GM21825 (cell line): ENCODE data around the gene HOXC13.

Source experiments
- ATAC-seq: cut with Tn5 transposase; IDR thresholded peaks from one replicate; pipeline ENCODE4 v1.9.1; 2021; ENCODE audit warnings: mild to moderate bottlenecking, moderate library complexity; ENCODE audit not compliant: unreplicated experiment

Gene HOXC13

GRCh38 chr12:53993162-53994008 lies 54.8 kb downstream of the HOXC13 start:
- ATAC-seq, result no peak

DNA sequence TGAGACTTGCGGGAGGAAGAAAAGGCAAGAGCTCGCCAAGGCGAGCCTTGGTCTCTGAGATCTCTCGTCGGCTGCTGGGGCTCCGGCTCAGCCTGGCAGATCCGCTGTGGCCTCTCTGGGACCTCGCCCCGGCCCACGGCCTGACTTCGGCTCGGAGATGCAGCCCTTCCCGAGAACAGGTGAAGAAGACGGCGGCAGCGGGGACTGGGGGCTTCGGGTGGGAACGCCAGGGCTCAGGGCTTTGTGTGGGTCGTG lies 55.3 kb downstream of the HOXC13 start:
- ATAC-seq, result no peak

DNA sequence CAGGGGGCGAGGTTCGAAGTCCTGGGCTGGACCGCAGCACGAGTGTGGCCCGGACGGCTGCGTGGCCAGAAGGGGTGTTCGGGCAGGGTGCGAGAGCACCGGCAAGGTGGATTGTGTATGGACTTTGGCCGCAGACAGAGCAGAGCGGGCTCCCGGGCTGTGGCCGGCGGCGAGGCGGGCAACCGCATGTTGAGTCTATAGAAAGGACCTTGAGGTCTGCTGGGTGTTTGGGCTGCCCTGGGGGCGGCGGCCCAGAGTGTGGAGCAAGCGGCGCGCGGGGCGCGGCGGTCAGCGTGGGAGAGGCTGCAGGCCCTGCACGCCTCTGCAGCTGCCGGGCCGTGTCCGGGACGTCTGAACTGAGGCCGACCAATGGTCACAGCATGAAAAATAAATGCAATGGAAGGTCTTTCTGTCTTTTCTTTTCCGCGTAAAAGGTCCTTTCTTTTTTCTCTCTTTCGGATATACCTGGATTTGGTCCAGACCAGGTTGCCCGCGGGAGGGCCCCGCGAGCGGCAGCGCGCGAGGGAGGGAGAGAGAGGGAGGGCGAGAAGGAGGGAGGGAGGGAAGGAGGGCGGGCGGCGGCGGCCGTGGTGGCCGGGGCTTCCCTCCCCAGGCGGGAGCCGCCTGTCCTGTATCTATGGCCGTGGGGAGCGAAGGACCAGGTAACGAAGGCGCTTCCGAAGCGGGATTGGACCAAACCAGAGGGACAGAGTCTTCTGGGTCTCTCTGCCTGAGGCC lies 55.8 kb downstream of the HOXC13 start:
- no peak for ATAC-seq

DNA sequence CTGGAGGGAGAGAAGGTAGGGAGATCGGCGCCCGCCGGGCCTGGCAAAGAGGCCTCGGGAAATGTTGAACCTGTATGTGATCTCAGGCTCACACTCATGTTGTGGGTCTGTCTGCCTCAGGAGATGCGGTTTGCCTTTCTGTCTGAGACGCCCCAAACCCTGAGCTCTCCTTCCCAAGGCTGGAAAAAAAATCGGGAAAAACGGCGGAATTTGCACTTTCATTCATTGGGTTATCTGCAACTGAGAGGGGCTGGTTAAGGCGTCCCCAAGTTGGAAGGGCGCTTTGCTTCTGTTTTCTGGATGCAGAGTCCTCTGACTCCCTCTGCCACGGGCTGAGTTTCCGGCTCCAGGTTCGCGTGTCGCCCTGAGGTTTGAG lies 56.4 kb downstream of the HOXC13 start:
- ATAC-seq, result no peak

GRCh38 chr12:53995378-53996239 lies 57.0 kb downstream of the HOXC13 start:
- no peak for ATAC-seq
